HL-60/S4 treated with phorbol 12-myristate 13-acetate at 8.2 ng/mL for 4 days and 3 days (cell line): ENCODE data around the gene SNX22.

ENCODE experiments used
- in situ Hi-C: fragments of 300-500 bp; cut with MboI; formaldehyde crosslinking; loops from 2 replicates; pipeline ENCODE4 v1.15.0; 2022; ENCODE audit warnings: low sequenced_read_pairs

The SNX22 gene

DNA sequence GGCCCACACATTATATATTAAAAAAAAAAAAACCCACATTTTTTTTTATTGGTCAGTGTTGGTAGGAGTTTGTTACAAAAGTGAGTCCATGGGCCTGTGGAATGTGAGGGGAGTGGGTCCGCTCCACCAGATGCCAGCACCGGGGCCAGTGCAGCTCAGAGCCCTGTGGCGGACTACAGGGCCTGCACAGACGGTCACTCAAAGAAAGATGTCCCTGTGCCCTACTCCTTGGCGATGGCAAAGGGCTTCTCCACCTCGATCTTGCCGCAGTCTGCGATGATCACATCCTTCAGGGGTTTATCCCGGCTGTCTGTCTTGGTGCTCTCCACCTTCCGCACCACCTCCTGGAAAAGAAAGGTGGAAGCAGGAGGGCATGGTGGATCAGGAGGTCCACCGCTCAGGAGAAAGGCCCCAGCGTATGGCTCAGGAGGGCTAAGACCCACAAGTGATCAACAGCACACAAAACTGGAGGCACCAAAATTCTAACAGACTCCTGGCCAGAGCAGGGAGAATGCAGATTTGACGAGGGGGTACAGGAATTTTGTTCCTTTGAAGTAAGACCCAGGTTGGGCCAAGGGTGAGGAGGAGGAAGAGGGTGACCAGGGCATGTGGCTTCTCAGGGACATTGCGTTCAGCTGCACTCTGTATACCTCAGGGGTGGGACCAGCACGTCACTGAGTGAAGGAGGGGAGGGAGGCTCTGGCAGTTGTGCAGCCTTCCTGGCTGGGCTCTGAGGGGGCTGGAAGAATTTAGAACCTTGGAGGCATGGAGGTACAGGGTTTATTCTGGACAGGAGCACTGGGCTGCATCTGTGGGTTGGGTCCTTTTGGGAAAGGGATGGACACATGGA is 4.5 kb downstream of the SNX22 start:
- in situ Hi-C loops, result no loop called here

DNA sequence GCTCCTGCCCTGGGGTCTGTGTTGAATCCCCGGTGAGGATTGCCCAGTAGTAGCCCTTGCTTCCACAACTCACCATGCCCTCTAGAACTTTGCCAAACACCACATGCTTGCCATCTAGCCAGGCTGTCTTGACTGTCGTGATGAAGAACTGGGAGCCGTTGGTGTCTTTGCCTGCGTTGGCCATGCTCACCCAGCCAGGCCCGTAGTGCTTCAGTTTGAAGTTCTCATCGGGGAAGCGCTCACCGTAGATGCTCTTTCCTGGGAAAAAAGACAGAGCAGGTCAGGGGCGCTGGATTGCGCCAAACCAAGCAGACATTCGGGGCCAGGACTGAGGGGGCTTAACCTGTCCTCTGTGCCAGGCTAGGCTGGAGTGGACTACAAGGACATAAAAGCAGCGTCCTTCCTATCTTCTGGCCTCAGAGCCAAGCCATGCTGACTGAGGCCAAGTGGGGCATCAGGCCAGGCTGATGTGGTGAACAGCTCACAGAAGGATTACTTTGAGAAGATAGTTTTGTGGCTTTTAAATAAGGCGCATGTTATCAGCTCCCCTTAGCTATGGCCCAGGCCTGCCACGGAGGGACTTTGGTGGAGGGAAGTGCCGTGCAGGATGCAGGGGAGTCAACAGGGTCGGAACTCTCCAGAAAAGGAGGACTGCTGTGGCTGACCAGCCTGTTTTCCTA is 5.3 kb downstream of the SNX22 start:
- in situ Hi-C loops, result no loop called here

DNA sequence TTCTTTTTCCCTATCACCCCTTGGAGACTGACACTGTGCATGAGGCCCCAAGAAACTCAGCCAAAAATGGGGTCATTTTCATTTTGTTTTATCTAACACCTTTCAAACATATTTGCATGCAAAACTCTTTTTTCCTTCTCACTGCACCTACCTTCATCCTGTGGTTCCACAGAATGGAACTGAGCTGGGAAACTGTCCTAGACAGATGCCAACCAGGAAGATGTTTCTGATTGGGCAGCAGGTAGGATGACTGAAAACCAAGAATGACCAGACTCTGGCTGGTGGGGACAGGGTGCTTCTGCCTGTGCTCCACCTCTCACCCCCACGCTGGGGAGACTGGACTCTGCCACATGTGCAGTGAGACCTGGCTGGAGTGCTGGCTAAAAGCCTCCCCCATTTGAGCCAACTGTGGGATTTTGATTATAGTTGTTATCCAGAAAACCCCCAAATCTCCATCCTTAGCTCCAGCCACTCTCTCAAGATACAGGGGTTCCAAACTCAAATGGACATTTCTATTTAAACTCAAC is 6.1 kb downstream of the SNX22 start:
- in situ Hi-C loops, result no loop called here

DNA sequence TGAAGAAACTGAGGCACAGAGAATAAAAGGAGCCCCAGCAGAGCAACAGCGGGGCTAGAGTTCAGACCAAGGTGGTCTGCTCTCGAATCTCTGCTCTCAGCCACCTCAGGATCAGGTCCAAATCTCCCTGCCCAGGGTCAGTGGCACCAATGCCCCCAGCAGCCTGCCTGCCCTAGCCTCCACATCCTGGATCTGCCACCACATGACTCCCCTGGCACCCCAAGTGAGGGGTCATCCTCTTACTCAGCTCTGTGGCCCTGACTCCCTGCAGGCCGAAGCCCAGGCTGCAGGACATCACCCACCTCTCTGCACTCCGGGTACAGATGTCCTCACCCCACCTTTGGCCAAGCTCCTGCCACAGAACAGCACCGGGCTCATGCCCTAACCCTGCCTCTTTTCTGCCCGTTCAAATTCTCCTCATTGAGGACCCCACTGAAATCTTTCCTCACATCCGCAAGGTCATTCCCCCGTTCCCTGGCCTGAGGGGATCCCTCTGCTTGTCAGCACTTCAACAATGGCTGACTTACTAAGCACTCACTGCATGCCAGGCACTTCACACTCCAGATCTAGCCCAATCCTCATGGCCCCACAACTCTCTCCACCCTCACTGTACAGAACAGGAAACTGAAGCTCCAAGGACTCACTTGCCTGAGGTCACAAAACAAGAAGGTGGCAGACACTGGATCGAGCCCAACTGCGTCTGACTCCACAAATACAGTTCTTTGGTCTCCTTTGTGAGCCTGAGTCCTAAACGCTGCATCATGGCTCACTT is 7.0 kb downstream of the SNX22 start:
- in situ Hi-C loops, result no loop called here

DNA sequence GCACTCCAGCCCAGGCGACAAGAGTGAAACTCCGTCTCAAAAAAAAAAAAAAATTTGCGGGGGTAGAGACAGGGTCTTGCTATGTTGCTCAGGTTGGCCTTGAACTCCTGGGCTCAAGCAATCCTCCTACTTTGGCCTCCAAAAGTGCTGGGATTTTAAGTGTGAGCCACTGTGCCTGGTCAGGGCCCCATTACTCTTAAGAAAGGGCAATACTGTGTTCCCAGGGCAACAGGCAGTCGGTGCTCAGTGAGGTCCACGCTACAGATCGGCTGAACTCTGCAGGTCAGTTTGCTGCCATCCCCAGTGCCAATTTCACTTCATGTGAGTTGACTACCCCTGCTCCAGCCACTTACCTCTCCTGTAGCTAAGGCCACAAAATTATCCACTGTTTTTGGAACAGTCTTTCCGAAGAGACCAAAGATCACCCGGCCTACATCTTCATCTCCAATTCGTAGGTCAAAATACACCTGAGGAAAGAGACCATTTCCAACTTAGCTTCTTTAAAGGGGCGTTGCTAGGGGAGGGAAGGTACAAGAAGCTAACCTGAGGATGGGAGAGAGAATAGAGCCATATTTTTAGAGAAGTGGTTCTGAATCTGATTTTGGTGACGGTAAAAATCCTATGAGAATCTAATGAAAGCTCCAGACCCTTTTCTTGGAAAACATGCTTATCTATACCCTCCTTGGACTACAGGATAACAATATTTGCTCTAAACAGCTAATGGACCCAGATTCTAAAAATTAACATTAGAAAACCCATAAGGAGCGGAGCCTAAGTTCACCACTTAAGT is 10.4 kb downstream of the SNX22 start:
- in situ Hi-C loops, result no loop called here

DNA sequence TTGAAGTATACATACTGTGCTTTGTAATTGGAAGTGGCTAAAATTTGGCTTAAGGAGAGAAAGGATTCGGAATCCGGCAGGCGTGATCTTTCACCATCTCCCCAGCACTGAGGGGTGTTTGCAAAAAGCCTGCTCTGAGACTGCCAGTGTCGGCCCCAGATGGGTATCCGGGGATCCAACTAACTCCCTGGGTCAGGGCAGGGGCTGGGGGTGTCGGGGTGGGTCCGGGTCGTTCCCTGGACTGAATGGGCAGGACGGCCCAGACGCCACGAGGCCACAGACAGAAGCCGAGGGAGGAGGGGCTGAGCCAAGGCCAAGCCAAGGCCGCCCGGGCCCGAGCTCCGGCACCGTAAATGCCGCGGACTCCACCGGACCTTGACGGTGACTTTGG is 10.9 kb downstream of the SNX22 start:
- in situ Hi-C loops, result no loop called here

DNA sequence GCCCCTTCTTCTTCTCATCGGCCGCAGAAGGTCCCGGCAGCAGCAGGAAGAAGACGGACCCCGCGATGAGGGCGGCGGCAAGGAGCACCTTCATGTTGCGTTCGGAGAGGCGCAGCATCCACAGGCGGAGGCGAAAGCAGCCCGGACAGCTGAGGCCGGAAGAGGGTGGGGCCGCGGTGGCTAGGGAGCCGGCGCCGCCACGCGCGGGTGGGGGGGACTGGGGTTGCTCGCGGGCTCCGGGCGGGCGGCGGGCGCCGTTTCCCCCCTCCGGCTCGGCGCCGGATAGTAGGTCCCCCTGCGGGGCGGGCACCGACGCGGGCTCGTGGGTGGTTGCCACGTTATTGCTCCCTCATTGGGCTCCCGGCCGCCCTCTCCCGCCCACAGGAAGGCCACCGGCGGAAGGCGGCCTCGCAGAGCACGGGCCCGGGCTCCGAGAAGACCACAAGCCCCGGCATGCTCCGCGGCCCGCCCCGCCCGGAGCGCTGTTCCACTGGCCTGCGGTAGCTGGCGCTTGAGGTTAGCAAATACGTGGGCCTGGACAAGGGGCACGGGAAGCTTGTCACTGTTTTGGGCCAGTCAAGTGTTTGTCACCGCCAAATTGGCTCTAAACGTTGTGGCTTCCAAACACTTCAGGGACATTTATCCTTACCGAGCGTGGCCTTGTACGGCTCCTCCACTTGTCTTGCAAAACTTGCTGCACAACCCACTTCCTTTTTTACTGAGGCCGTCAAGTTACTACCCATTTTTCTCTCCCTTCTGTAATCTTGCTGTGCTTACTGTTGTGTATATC is 11.5 kb downstream of the SNX22 start, which contains the start of gene PPIB:
Gene PPIB (minus strand): TSS at position 154 of the 790 bp plus-strand sequence. CDS start 36 bp downstream, at position 118.
- in situ Hi-C loops, result no loop called here

DNA sequence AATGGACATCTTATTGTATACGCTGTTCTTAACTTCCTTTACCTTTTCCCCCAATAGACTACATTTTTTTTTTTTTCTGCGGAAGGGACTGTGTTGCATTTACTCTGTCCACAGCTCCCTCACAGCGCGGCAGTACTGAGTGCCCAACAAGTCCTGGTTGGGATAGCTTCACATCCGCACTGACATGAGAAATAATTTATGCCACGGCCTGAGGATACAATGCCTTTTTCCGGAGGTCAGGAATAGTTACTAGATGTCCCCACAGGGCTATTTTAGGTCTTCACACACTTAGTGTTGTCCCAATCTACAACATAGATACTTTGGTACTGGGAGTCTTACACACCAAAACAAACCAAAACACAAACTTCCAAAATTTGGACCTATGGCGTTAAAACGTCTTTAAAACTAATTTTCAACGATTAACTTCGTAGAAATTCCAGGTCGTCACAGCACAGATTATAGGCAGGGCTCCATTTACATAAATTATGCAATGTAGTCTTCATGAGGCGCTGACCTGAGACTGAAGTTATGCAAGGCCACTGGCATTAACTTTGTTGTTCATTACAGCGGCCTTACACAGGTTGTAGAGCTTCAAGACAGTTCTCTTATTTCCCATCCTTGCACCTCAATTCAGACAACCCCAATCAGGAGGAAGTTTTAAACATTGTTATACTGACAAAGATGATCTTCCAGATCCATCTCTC is 12.3 kb downstream of the SNX22 start:
- in situ Hi-C loops, result no loop called here

DNA sequence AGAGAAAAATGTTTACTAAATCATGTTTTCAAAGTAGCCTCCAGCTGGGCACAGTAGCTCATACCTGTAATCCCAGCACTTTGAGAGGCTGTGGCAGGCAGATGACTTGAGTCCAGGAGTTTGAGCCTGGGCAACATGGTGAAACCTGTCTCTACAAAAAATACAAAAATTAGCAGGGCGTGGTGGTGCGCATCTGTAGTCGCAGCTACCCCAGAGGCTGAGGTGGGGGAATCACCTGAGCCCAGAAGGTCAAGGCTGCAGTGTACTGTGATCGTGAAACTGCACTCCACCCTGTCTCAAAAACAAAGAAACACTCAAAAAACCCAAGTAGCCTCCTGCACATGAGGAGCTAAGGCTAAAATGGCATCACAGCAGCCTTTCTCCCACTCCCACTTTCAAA is 12.9 kb downstream of the SNX22 start:
- in situ Hi-C loops, result no loop called here

DNA sequence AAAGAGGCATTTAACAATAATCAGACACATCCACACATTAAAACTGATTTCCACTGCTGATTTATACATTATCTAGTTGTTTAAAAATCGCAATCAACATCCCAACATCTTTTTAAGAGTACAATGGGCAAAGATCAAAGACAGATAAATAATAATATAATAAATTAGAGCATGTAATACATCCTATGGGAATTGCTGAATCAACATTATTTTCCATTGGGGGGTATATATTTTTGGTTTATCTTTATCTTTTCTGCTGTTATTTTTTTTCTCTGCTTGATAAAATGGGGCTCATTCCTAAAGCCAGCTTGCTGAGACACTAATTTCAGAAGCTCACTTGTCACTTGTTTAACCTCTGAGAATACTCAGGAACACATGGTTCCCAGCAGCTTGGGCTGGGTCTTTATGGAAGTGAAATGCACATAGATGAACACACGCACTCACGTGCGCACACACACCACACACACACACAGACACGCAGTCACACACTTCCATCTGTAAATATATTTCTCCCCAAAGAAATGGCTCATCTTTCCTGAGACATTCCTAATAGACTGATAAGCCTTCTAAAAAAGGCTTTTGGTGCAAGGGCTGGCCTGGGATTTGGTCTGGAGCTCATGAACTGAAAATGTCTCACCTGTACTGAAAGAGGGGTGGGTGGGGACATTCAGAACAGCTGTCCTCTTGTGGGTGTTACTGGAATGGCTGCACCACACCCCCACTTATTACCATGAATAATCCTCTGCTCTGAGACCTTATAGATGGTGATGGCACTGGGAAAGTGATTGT is 14.8 kb downstream of the SNX22 start:
- in situ Hi-C loops, result no loop called here

DNA sequence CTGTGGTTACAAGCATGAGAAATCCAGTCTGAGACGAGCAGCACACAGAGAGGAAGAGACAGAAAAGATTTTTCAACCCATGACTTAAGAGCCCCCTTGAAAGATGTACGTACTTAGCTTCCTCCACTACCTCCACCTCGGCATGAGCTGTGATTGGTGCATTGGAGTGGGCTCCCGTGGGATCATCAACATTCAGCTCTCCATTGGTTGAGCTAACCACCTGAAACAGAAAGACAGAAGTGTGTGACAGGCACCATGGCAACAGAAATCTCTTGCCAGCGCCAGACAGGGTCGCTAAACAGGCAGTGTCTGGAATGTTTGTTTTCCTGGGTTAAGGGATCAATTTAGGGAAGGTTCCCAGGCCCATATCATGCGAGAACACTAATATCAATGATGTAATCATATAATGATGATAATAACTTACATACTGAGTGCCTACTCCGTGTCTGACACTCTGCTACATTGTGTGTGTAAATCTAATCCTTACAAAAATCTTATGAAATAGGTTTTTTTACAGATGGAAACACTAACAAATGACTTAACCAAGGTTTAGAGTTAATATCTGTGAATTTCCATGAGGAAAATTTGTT is 28.8 kb downstream of the SNX22 start:
- in situ Hi-C loops, result no loop called here

DNA sequence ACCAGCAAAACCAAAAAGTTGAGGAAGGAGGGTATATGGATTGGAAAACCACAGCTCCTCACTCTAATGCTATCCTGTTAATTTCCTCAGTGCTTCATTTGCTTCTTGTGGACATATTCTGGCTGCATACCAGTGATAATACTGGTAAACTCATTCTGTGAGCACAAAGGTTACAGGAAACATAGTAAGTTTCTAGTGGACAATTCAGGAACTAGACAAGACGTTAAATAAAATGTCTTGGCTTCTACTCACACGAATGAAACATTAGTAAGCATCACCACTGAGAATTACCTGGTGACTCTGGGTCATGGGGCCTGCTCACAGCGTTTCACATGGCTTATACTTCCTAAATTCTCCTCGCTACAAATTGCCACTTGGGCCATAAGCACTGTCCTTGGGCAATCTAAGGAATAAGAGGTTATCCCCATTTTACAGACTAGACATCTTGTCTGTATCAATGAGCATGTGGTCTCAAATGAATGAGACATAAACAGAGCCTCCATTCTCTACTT is 31.4 kb downstream of the SNX22 start:
- in situ Hi-C loops, result no loop called here

DNA sequence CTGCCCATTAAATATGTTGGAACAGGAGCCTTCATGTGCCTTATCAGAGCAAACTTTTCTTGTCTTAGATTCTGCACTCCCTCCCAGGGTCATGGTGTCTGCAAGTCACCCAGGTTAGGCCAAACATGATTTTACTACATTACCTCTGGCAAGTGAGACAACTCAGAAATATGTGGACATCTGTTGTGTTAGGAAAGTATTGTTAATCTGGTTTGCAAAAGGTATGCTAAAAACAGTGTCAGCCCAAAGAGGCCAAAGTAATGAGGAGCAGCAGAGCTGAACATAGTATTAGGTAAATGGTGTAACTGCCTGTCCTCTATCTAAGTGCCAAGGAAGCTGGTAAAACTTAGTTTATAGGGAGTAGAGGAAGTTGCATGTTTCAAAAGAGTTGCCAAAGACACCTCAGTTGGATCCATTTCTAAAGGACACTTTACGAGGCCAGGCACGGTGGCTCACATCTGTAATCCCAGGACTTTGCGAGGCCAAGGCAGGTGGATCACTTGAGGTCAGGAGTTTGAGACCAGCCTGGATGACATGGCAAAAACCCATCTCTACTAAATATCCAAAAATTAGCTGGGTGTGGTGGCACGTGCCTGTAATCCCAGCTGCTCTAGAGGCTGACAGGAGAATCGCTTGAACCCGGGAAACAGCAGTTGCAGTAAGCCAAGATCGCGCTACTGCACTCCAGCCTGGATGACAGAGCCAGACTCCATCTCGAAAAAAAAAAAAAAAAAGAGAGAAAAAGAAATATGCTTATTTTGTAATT is 33.8 kb downstream of the SNX22 start:
- in situ Hi-C loops, result no loop called here

DNA sequence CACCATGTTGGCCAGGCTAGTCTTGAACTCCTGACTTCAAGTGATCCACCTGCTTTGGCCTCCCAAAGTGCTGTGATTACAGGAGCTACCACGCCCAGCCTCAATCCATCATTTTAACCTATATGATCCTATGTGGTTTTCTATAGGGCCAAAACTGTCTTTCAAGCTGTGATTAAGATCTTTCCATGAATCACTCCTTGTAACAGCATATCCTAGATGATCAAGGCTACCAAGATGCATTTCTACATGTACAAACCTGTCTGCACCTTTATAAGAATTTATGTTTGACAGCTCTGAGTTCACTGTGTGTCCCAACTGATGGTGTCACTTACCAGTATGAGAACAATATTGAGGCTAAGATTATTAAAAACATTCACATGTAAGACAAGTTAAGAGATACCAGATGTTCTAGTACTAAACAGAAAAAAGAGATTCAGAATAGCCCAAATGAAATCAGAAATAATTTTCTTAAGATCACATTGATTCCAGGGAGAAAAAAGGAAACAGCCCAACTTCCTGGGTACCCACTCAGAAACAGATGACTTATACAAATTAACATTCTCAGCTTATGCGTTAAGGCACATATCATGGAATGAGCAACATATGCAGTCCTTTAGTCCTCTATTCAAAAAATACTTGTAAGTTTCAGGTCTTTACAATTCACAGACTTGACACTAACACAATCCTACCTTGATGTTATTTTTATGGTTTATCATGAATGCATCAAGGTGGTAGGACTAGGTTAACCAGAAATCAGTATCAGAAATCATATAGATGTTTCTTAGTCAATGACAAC is 36.1 kb downstream of the SNX22 start:
- in situ Hi-C loops, result no loop called here

DNA sequence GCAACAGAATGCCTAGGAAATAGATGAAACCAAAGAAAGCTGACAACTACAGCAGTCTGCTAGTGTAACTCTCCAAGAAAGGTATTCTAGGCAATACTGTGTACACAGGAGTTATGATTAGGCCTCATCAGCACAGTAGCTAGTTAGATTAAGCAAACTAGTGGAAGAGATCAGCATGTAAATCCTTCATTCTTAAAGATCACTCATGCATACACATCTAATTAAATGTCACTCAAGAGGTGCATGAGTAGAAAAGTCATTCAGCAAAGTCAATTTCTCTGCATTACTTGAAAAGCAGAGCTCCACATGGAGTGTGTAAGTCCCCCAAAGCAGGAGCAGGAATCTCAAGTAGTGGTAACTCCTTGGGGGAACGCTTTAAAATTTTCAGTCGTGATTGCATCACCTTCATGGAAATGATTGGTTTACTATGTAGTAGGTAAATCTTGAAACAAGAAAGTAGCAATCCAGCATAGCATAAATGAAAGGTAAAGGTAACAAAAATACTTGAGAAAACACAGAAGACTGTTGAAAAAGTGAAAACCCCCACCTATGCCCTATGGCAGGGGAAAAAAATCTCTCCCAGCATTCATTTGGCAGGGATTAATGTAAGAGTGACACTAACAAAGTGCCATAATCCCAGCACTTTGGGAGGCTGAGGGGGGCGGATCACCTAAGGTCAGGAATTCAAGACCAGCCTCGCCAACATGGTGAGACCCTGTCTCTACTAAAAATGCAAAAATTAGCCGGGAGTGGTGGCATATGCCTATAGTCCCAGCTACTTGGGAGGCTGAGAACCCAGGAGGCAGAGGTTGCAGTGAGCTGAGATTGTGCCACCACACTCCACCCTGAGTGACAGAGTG is 40.7 kb downstream of the SNX22 start:
- in situ Hi-C loops, result no loop called here
